Adrenal gland (tissue), 5 donors: ENCODE measurements around the gene GATAD2B.

ENCODE experiments used
- POLR2A ChIP-seq, 2 donors: fragments of 450-650 bp; IDR thresholded peaks; one replicate each; pipeline ENCODE4 v1.6.1; 2017; ENCODE audit warnings: antibody characterized with exemption in 2 of 2, mild to moderate bottlenecking in 2 of 2, moderate library complexity in 1 of 2
- TF ChIP-seq, protein P1 (sequence below), 6 experiments: fragments of 450-650 bp in 4 of 6; fragments of 200-600 bp in 2 of 6; sonication (generic) in 1 of 6; IDR thresholded peaks; 1 replicate in 5 of 6; 2 replicates in 1 of 6; pipeline versions ENCODE4 v1.5.1 to v1.8.0; 2016 to 2021; ENCODE audit warnings: antibody characterized with exemption in 6 of 6, mild to moderate bottlenecking in 2 of 6, moderate library complexity in 1 of 6
- donor health status: DM: no; HTN: no; CAD: no.

DNA sequence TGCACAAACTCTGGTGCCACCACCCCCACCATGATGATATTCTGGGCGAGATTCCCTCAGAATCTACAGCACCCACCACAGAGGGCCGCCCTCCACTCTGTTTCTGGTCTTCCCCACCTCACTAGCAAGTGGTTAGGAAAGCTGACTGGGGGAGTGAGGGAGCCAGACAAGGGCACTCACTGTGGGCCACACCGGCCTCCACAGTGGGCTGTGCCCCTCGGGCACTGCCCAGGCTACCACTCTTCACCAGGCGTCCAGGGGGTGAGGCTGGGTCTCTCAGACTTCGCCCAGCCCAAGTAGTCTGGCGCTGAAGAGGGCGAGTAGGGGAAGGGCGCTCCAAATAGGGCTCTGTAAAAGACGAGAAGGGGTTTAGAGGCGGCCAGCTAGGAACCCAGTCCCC lies 11.2 kb upstream of the GATAD2B start:
- TF ChIP-seq, protein P1, sequence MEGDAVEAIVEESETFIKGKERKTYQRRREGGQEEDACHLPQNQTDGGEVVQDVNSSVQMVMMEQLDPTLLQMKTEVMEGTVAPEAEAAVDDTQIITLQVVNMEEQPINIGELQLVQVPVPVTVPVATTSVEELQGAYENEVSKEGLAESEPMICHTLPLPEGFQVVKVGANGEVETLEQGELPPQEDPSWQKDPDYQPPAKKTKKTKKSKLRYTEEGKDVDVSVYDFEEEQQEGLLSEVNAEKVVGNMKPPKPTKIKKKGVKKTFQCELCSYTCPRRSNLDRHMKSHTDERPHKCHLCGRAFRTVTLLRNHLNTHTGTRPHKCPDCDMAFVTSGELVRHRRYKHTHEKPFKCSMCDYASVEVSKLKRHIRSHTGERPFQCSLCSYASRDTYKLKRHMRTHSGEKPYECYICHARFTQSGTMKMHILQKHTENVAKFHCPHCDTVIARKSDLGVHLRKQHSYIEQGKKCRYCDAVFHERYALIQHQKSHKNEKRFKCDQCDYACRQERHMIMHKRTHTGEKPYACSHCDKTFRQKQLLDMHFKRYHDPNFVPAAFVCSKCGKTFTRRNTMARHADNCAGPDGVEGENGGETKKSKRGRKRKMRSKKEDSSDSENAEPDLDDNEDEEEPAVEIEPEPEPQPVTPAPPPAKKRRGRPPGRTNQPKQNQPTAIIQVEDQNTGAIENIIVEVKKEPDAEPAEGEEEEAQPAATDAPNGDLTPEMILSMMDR (IDR thresholded peaks at IDR 0.05) = no peak
- no peak for TF ChIP-seq POLR2A (IDR thresholded peaks at IDR 0.05)
